HepG2 (cell line): ENCODE results near the gene AHCYL1. TPM values are rescaled to one million over a fixed set of nuclear protein-coding genes. Genes with fewer than 3 reads are reported as not detected.

Source experiments
- ATAC-seq: fragments of 200-7000 bp; cut with Tn5 transposase; 3 replicates; pipeline ENCODE4 v1.9.1; 2020; ENCODE audit warnings: mild to moderate bottlenecking, moderate library complexity
- BruUV-seq: library from RNA; stranded (reverse); fragments of 400-500 nt; replicated peaks from 2 replicates; lab custom pipeline; 2021; lab: Mats Ljungman, UMichigan
- CTCF ChIA-PET: fragments of 300-600 bp; formaldehyde crosslinking; extraction: SDS; loops from one replicate; lab custom pipeline; 2021; ENCODE audit warnings: low total read pairs, inconsistent platforms, low intra/inter-chr PET ratio; lab: Yijun Ruan, JAX
- POLR2A ChIA-PET: fragments of 350-600 bp; sonication (Branson Sonifier 250); formaldehyde crosslinking; loops from one replicate; lab custom pipeline; 2020; ENCODE audit warnings: antibody characterized with exemption, inconsistent platforms; lab: Yijun Ruan, JAX
- DNase-seq: peaks from one replicate; pipeline ENCODE4 v3.0.0-alpha.2; 2015; ENCODE audit warnings: low spot score
- FAIRE-seq: peaks from 3 replicates; lab custom pipeline; 2011; peaks lifted over from hg19 to GRCh38; lab: Jason Lieb, UNC
- H2AFZ ChIP-seq: one replicate; pipeline ENCODE4 v1.6.1; 2011; ENCODE audit warnings: low read length, inconsistent platforms
- H3K27ac ChIP-seq: fragments of 300-600 bp; 3 replicates; pipeline ENCODE4 v1.8.0; 2011; ENCODE audit warnings: mixed run types, mild to moderate bottlenecking, mixed read lengths, low read length, inconsistent platforms; ENCODE audit not compliant: insufficient read depth; ENCODE audit errors: extremely low read length
- H3K27me3 ChIP-seq, 2 experiments: fragments of 200-600 bp in 1 of 2; 2 replicates in 1 of 2; 3 replicates in 1 of 2; pipeline versions ENCODE4 v1.6.0 to v1.8.0; 2011; ENCODE audit warnings: low read length in 2 of 2, mild to moderate bottlenecking in 2 of 2, moderate library complexity in 2 of 2, inconsistent platforms in 1 of 2; ENCODE audit not compliant: insufficient read depth in 2 of 2, control insufficient read depth in 1 of 2
- H3K36me3 ChIP-seq, 2 experiments: fragments of 200-600 bp in 1 of 2; replicated peaks in 1 of 2; 2 replicates in 1 of 2; 3 replicates in 1 of 2; pipeline versions ENCODE4 v1.5.1 to v1.8.0; 2011; ENCODE audit warnings: low read length in 2 of 2, inconsistent platforms in 1 of 2; ENCODE audit not compliant: insufficient read depth in 2 of 2, control insufficient read depth in 1 of 2
- H3K4me1 ChIP-seq: 2 replicates; pipeline ENCODE4 v1.5.1; 2012; ENCODE audit warnings: low read length, inconsistent platforms; ENCODE audit not compliant: insufficient read depth
- H3K4me2 ChIP-seq: 2 replicates; pipeline ENCODE4 v1.6.0; 2011; ENCODE audit warnings: low read depth, low read length, inconsistent platforms
- H3K4me3 ChIP-seq, 3 experiments: fragments of 200-600 bp in 1 of 3; sonication (generic), shearing (Covaris generic) in 1 of 3; replicated peaks in 1 of 3; 2 replicates each; pipeline ENCODE4 v1.5.1; 2011 to 2016; ENCODE audit warnings: low read length in 3 of 3, inconsistent platforms in 2 of 3, low read depth in 2 of 3, mild to moderate bottlenecking in 2 of 3, control low read depth in 1 of 3, mixed read lengths in 1 of 3; ENCODE audit not compliant: insufficient read depth in 1 of 3
- H3K79me2 ChIP-seq: one replicate; pipeline ENCODE4 v1.6.1; 2011; ENCODE audit warnings: low read length, inconsistent platforms; ENCODE audit not compliant: insufficient read depth
- H3K9ac ChIP-seq: 2 replicates; pipeline ENCODE4 v1.6.0; 2011; ENCODE audit warnings: mild to moderate bottlenecking, low read depth, low read length, inconsistent platforms; ENCODE audit not compliant: insufficient read depth
- H3K9me3 ChIP-seq: 2 replicates; pipeline ENCODE4 v1.5.1; 2012; ENCODE audit warnings: mild to moderate bottlenecking, low read length
- H4K20me1 ChIP-seq: 2 replicates; pipeline ENCODE4 v1.6.0; 2011; ENCODE audit warnings: inconsistent platforms, mild to moderate bottlenecking, low read length, moderate library complexity; ENCODE audit not compliant: insufficient read depth
- DR1 ChIP-seq: sonication (generic); formaldehyde crosslinking; IDR thresholded peaks from 2 replicates; pipeline ENCODE4 v1.8.0; 2021; ENCODE audit warnings: mild to moderate bottlenecking, missing genetic modification reagents, inconsistent platforms
- GATAD2A ChIP-seq: IDR thresholded peaks from 2 replicates; pipeline ENCODE4 v1.6.1; 2016
- NR1H2 ChIP-seq: sonication (generic); formaldehyde crosslinking; IDR thresholded peaks from 2 replicates; pipeline ENCODE4 v1.8.1; 2022; ENCODE audit warnings: low read depth, missing genetic modification reagents, borderline replicate concordance
- NR2C2 ChIP-seq: sonication (generic); formaldehyde crosslinking; IDR thresholded peaks from 2 replicates; pipeline ENCODE4 v1.4.0; 2020; ENCODE audit warnings: missing genetic modification reagents, mild to moderate bottlenecking, moderate library complexity, borderline replicate concordance
- SUZ12 ChIP-seq: fragments of 150-350 bp; IDR thresholded peaks from 2 replicates; pipeline ENCODE4 v1.6.1; 2014; ENCODE audit warnings: low read depth, low read length
- ZNF256 ChIP-seq: sonication (generic); formaldehyde crosslinking; conservative IDR thresholded peaks from 2 replicates; pipeline ENCODE4 v1.4.0; 2020; ENCODE audit warnings: missing genetic modification reagents
- ZNF343 ChIP-seq: sonication (generic); formaldehyde crosslinking; IDR thresholded peaks from 2 replicates; pipeline ENCODE4 v1.4.0; 2020; ENCODE audit warnings: mild to moderate bottlenecking, missing genetic modification reagents
- ZNF724P ChIP-seq: sonication (generic); formaldehyde crosslinking; IDR thresholded peaks from 2 replicates; pipeline ENCODE4 v1.8.0; 2022; ENCODE audit warnings: missing genetic modification reagents, borderline replicate concordance
- ZNF766 ChIP-seq: sonication (generic); formaldehyde crosslinking; IDR thresholded peaks from 2 replicates; pipeline ENCODE4 v1.5.0; 2020; ENCODE audit warnings: missing genetic modification reagents, borderline replicate concordance
- WGBS: methylation state at CpG from one replicate; pipeline ENCODE4 v1.1.6; 2017; ENCODE audit warnings: low lambda C conversion rate; 5-methylcytosine and 5-hydroxymethylcytosine counted together
- in situ Hi-C: cut with HindIII; loops from 2 replicates; pipeline ENCODE4 v1.10.0; 2017; ENCODE audit warnings: low pct_unique_long_range_greater_than_20kb; ENCODE audit not compliant: extremely low pct_ligation_motif_present
- intact Hi-C: fragments of 100-400 bp; cut with micrococcal nuclease; formaldehyde crosslinking; loops from one replicate; pipeline ENCODE4 v1.10.0; 2022; ENCODE audit not compliant: unreplicated experiment
- polyA plus RNA-seq, 8 experiments: library from polyadenylated mRNA; depleted of rRNA in 3 of 8; stranded (reverse) in 7 of 8; unstranded in 1 of 8; fragments of >200 nt; fragmentation: Illumina TruSeq in 4 of 8; extraction: Trizol in 4 of 8; gene quantifications; 2 replicates each; pipeline versions ENCODE4 v1.2.1 to v1.2.3, GENCODE V29; 2011 to 2016; ENCODE audit warnings: low read depth in 4 of 8, missing spikeins in 1 of 8, mixed read lengths in 1 of 8; ENCODE audit not compliant: insufficient read depth in 1 of 8
- total RNA-seq, 5 experiments: library from RNA; depleted of rRNA; stranded (reverse); fragments of >200 nt; fragmentation: Illumina TruSeq; extraction: Trizol; gene quantifications; 2 replicates each; pipeline ENCODE4 v1.2.3, GENCODE V29; 2016; ENCODE audit warnings: low read depth in 1 of 5
- TF ChIP-seq, protein P1 (sequence below): sonication (generic); formaldehyde crosslinking; conservative IDR thresholded peaks from 2 replicates; pipeline ENCODE4 v1.8.1; 2023; ENCODE audit warnings: missing genetic modification reagents
- TF ChIP-seq, protein P2 (sequence below): sonication (generic); formaldehyde crosslinking; IDR thresholded peaks from 2 replicates; pipeline ENCODE4 v1.4.0; 2020; ENCODE audit warnings: missing genetic modification reagents, mild to moderate bottlenecking, borderline replicate concordance

The AHCYL1 gene
- total and polyA plus RNA-seq, 2 of the 13 experiments (the other 11 are each of a cell fraction or from before 2014, with no cell fraction given), result 40.9 to 76.3 TPM

DNA sequence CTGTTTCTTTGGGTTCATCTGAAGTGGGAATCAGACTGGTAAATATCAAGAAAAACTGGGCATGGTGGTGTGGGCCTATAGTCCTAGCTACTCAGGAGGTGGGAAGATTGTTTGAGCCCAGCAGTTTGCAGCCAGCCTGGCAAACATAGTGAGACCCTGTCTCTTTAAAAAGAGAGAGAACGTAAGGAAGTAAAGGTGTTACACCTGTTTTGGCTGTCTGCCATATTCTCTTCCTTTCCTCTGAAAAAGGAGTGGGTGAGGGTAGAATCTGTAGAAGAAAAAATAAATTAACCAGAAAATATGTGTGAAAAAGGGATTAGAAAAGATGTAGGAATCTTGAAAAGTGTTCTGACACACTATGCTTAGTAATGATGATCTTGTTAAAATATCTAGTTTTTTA is 20.0 kb downstream of the AHCYL1 start:
- H3K4me3 ChIP-seq, result no peak overlapping the region
- no peak overlapping the region for H3K4me2 ChIP-seq
- H3K27ac ChIP-seq, result peak overlapping the region; percentile 55
- no peak overlapping the region for H2AFZ ChIP-seq
- peaks cover 36% of the 10 kb centered on the region for H3K4me1 ChIP-seq
- in situ Hi-C loops (no loop called here), intact Hi-C loops (no loop called here)
- POLR2A ChIA-PET, result interaction anchor here (1.2 kb wide), 1 partner anchor 20 kb away, joined by 5 read pairs; the partner anchor contains the start of gene AHCYL1
- FAIRE-seq (no peak), ATAC-seq (no peak), DNase-seq (no peak)
- no peak overlapping the region for H3K9ac ChIP-seq
- WGBS, result 96% methylated on average over 1 of the region's 1 CpG
- no peaks in the 10 kb centered on the region for H4K20me1 ChIP-seq
- H3K79me2 ChIP-seq, result peaks cover 33% of the 10 kb centered on the region
- no peaks in the 10 kb centered on the region for H3K9me3 ChIP-seq
- TF ChIP-seq ZNF256 (CRISPR knock-in tag) (no peak), ZNF766 (CRISPR knock-in tag) (no peak), ZNF724P (CRISPR knock-in tag) (no peak), NR2C2 (no peak), SUZ12 (no peak), ZNF343 (CRISPR knock-in tag) (no peak), GATAD2A (CRISPR knock-in tag) (no peak), DR1 (CRISPR knock-in tag) (no peak), NR1H2 (CRISPR knock-in tag) (no peak)
- TF ChIP-seq, protein P1, sequence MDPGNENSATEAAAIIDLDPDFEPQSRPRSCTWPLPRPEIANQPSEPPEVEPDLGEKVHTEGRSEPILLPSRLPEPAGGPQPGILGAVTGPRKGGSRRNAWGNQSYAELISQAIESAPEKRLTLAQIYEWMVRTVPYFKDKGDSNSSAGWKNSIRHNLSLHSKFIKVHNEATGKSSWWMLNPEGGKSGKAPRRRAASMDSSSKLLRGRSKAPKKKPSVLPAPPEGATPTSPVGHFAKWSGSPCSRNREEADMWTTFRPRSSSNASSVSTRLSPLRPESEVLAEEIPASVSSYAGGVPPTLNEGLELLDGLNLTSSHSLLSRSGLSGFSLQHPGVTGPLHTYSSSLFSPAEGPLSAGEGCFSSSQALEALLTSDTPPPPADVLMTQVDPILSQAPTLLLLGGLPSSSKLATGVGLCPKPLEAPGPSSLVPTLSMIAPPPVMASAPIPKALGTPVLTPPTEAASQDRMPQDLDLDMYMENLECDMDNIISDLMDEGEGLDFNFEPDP (CRISPR knock-in tag), result no peak
- TF ChIP-seq, protein P2, sequence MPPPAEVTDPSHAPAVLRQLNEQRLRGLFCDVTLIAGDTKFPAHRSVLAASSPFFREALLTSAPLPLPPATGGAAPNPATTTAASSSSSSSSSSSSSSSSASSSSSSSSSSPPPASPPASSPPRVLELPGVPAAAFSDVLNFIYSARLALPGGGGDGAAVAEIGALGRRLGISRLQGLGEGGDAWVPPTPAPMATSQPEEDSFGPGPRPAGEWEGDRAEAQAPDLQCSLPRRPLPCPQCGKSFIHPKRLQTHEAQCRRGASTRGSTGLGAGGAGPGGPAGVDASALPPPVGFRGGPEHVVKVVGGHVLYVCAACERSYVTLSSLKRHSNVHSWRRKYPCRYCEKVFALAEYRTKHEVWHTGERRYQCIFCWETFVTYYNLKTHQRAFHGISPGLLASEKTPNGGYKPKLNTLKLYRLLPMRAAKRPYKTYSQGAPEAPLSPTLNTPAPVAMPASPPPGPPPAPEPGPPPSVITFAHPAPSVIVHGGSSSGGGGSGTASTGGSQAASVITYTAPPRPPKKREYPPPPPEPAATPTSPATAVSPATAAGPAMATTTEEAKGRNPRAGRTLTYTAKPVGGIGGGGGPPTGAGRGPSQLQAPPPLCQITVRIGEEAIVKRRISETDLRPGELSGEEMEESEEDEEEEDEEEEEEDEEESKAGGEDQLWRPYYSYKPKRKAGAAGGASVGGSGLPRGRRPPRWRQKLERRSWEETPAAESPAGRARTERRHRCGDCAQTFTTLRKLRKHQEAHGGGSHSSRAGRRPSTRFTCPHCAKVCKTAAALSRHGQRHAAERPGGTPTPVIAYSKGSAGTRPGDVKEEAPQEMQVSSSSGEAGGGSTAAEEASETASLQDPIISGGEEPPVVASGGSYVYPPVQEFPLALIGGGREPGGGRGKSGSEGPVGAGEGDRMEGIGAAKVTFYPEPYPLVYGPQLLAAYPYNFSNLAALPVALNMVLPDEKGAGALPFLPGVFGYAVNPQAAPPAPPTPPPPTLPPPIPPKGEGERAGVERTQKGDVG (CRISPR knock-in tag), result no peak
- peaks cover 5 to 13% of the 10 kb centered on the region in 2 experiments; a peak in 4 of 5 replicates for H3K36me3 ChIP-seq
- CTCF ChIA-PET, result no interaction called here
- no peaks in the 10 kb centered on the region for H3K27me3 ChIP-seq
- no TSS peak for BruUV-seq
